ENCODE data around the gene NLRP8.

GRCh38 chr19:55909801-55910200 lies 37.8 kb upstream of the NLRP8 start:
- TF ChIP-seq, protein P1, sequence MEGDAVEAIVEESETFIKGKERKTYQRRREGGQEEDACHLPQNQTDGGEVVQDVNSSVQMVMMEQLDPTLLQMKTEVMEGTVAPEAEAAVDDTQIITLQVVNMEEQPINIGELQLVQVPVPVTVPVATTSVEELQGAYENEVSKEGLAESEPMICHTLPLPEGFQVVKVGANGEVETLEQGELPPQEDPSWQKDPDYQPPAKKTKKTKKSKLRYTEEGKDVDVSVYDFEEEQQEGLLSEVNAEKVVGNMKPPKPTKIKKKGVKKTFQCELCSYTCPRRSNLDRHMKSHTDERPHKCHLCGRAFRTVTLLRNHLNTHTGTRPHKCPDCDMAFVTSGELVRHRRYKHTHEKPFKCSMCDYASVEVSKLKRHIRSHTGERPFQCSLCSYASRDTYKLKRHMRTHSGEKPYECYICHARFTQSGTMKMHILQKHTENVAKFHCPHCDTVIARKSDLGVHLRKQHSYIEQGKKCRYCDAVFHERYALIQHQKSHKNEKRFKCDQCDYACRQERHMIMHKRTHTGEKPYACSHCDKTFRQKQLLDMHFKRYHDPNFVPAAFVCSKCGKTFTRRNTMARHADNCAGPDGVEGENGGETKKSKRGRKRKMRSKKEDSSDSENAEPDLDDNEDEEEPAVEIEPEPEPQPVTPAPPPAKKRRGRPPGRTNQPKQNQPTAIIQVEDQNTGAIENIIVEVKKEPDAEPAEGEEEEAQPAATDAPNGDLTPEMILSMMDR (IDR thresholded peaks at IDR 0.05), result no peak
- TF ChIP-seq ZFX (IDR thresholded peaks at IDR 0.05; ENCODE audit: borderline replicate concordance), result no peak

Data from 22Rv1 (cell line).